HFF-Myc (cell line): Measurements from ENCODE around the gene HLF.

ENCODE experiments used
- DNase-seq: peaks from one replicate; pipeline ENCODE4 v3.0.0-alpha.2; 2011; ENCODE audit warnings: low read depth; ENCODE audit errors: extremely low read depth
- H3K4me3 ChIP-seq: replicated peaks from 2 replicates; pipeline ENCODE4 v1.5.1; 2011; ENCODE audit warnings: low read depth, mild to moderate bottlenecking, control low read depth, low read length
- CTCF ChIP-seq: IDR thresholded peaks from 2 replicates; pipeline ENCODE4 v1.5.1; 2012; ENCODE audit warnings: mild to moderate bottlenecking, low read depth, low read length, control low read depth; ENCODE audit errors: missing control alignments

HLF gene

DNA sequence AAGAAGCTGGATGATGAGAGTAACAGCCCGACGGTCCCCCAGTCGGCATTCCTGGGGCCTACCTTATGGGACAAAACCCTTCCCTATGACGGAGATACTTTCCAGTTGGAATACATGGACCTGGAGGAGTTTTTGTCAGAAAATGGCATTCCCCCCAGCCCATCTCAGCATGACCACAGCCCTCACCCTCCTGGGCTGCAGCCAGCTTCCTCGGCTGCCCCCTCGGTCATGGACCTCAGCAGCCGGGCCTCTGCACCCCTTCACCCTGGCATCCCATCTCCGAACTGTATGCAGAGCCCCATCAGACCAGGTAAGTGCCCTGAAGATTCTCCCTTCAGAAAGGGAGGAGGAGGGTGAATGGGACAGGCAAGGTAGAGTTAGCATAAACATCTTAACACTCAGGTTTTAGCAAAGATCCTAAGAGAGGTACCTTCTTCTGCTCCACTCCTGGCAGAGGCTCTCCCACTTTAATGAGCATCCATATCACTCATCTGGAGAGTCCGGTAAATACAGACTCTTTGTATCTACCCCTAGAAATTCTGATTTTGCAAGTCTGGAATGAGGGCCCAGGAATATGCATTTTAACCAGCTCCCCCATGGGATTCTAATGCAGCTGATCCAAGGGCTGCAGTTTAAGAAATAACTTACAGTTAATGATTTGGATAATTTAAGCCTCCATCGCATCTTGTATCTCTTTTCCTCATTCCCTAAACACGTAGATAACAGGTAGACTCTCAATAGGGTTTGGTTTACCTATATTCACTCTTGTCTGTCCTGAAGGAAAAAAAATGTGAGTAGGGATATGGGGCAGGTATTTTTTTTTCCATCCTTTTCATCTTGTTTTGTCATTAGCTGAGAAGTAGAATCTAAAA lies 3.3 kb downstream of the HLF start:
- no peak overlapping the region for H3K4me3 ChIP-seq
- no peak for DNase-seq
- TF ChIP-seq CTCF = no peak

GRCh38 chr17:55268649-55269480 lies 4.1 kb downstream of the HLF start:
- no peak for TF ChIP-seq CTCF
- no peak overlapping the region for H3K4me3 ChIP-seq
- no peak for DNase-seq

- no peak for TF ChIP-seq CTCF
- no peak overlapping the region for H3K4me3 ChIP-seq
- no peak for DNase-seq
Observed at GRCh38 chr17:55269894-55270293, 5.1 kb downstream of the HLF start.

DNA sequence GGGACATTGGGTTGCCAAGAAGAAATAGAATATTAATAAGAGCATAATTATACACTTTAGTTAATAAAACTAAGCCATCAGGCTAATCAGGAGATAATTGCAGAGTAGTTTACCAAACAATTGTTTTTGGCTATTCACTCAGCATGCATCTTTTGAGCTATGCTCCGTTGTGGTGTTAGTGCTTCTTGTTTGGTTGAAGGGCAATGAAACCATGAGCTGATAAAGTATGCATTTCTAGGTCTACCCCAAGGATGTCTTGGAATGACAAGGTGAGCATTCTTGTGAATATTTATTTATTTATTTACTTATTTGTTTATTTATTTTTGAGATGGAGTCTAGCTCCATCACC lies 6.4 kb downstream of the HLF start:
- no peak for DNase-seq
- TF ChIP-seq CTCF = no peak
- no peak overlapping the region for H3K4me3 ChIP-seq

DNA sequence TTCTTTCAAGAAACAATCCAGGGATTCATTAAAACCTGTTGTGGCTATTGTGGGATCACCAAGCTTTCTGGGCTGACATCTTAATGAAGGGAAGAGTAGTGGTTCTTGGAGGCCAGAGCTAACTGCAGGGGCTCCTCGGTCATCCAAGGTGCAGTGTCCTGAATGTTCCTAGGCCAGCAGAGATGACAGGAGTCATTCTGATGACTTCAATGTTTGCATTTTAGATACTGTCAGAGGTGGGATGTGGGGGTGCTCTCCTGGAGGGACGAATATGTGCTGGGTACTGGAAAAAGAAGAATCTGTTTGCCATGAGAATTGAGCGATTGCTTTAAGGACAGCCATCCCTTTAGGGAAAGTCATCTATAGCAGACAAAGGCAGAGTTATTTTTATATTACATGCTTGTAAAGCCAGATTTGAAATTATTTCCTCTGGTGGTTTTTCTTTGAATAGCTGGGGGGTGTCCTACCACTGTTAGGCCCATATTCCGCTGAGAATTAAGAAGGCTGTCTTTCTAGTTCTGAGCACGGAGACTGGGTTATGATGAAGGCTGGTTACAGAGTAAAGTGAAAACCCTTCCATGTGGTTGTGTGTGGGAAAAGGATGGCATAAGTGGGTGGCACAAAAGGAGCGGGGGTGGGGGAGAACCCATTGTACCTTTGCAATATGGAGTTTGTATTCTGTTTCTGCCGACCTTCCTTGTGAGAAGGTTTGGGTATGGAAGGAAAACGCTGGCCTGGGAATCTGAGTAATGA lies 7.4 kb downstream of the HLF start:
- no peak overlapping the region for H3K4me3 ChIP-seq
- no peak for TF ChIP-seq CTCF
- DNase-seq = no peak

GRCh38 chr17:55272711-55273578 lies 8.2 kb downstream of the HLF start:
- TF ChIP-seq CTCF = no peak
- no peak for DNase-seq
- no peak overlapping the region for H3K4me3 ChIP-seq
